GM08714 (cell line): Measurements from ENCODE around the gene LRRC57.
A peak's percentile ranks its signal among the peaks of the same experiment; 100 is the strongest.

Source experiments
- H3K4me3 ChIP-seq: fragments of 200-500 bp; sonication (Bioruptor generic); 2 replicates; pipeline ENCODE4 v1.5.1; 2014; ENCODE audit warnings: mild to moderate bottlenecking, low read length, inconsistent platforms
- ZNF274 ChIP-seq: IDR thresholded peaks from 2 replicates; pipeline ENCODE4 v1.6.1; 2012; ENCODE audit warnings: mild to moderate bottlenecking, low read depth, low read length

The LRRC57 gene

GRCh38 chr15:42490671-42491538, 57.7 kb downstream of the LRRC57 start, which contains the start of gene ZNF106:
Gene ZNF106 (minus strand): TSS chr15:42491141. CDS start chr15:42472289, 18,852 bp downstream.
- peak within 1 kb of the TSS; percentile 73 for H3K4me3 ChIP-seq
- TF ChIP-seq ZNF274, result no peak

DNA sequence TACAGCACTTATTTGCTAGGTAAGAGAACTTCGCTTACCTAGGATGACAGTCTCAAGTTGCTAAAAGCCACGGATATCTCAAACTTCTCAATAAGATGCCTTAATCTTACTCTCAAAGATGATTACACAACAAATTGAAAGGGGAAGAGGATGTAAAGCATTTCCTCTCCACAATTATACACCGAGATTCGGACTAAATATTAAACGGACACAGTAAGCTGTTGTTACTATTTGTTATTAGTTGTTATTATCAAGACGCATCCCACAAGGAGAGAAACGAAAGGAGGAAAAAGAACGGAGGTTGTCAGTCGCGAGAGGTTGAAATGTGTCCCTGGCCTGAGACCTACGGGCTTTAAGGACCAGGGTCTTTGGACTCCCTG, 58.3 kb downstream of the LRRC57 start:
- peak overlapping the region; percentile 73 for H3K4me3 ChIP-seq
- TF ChIP-seq ZNF274, result no peak
